SK-N-SH treated with all-trans-retinoic acid at 6 μM for 48 hours (cell line): ENCODE results near the gene PASD1.

Source experiments
- ATAC-seq: fragments of 200-7000 bp; cut with Tn5 transposase; 3 replicates; pipeline ENCODE4 v1.9.1; 2020; ENCODE audit warnings: mild to moderate bottlenecking, moderate library complexity
- ARNTL ChIP-seq: fragments of 450-650 bp; formaldehyde crosslinking; IDR thresholded peaks from 2 replicates; pipeline ENCODE4 v1.5.0; 2020; ENCODE audit warnings: low read depth, mild to moderate bottlenecking, moderate library complexity, borderline replicate concordance
- BACH2 ChIP-seq: fragments of 250-450 bp; sonication (Bioruptor Pico); IDR thresholded peaks from 2 replicates; pipeline ENCODE4 v1.9.0; 2021; ENCODE audit warnings: mild to moderate bottlenecking, borderline replicate concordance
- CREB5 ChIP-seq: fragments of 250-450 bp; sonication (Bioruptor Pico); IDR thresholded peaks from 2 replicates; pipeline ENCODE4 v1.5.1; 2020; ENCODE audit warnings: low read depth, mild to moderate bottlenecking, moderate library complexity
- CSRNP3 ChIP-seq: fragments of 250-450 bp; sonication (Bioruptor Pico); IDR thresholded peaks from 2 replicates; pipeline ENCODE4 v1.5.1; 2021; ENCODE audit warnings: mild to moderate bottlenecking, moderate library complexity
- ESRRG ChIP-seq: fragments of 250-450 bp; sonication (Bioruptor Pico); IDR thresholded peaks from 2 replicates; pipeline ENCODE4 v1.6.1; 2021; ENCODE audit warnings: mild to moderate bottlenecking
- GLIS3 ChIP-seq: fragments of 250-450 bp; sonication (Bioruptor Pico); IDR thresholded peaks from 2 replicates; pipeline ENCODE4 v1.5.0; 2020; ENCODE audit warnings: mild to moderate bottlenecking, moderate library complexity
- ISL1 ChIP-seq: fragments of 250-450 bp; sonication (Bioruptor Pico); IDR thresholded peaks from 2 replicates; pipeline ENCODE4 v2.1.2; 2022; ENCODE audit warnings: mild to moderate bottlenecking, moderate library complexity
- OSR1 ChIP-seq: fragments of 250-450 bp; sonication (Bioruptor Pico); IDR thresholded peaks from 2 replicates; pipeline ENCODE4 v1.8.0; 2022; ENCODE audit warnings: moderate library complexity, mild to moderate bottlenecking, inconsistent platforms
- PATZ1 ChIP-seq: fragments of 250-450 bp; sonication (Bioruptor Pico); IDR thresholded peaks from 2 replicates; pipeline ENCODE4 v1.8.0; 2020; ENCODE audit warnings: mild to moderate bottlenecking, moderate library complexity, borderline replicate concordance
- POU6F1 ChIP-seq: fragments of 250-450 bp; sonication (Bioruptor Pico); IDR thresholded peaks from 2 replicates; pipeline ENCODE4 v1.8.0; 2021; ENCODE audit warnings: low read depth, mild to moderate bottlenecking, moderate library complexity, borderline replicate concordance
- PPARA ChIP-seq: fragments of 250-450 bp; sonication (Bioruptor Pico); IDR thresholded peaks from 2 replicates; pipeline ENCODE4 v1.5.0; 2020; ENCODE audit warnings: mild to moderate bottlenecking, borderline replicate concordance
- RARB ChIP-seq: fragments of 250-450 bp; sonication (Bioruptor Pico); IDR thresholded peaks from 2 replicates; pipeline ENCODE4 v1.8.0; 2021; ENCODE audit warnings: mild to moderate bottlenecking, moderate library complexity
- SNAI2 ChIP-seq: fragments of 250-450 bp; sonication (Bioruptor Pico); IDR thresholded peaks from 2 replicates; pipeline ENCODE4 v1.5.0; 2020; ENCODE audit warnings: mild to moderate bottlenecking, moderate library complexity
- TCF4 ChIP-seq: fragments of 250-450 bp; sonication (Bioruptor Pico); IDR thresholded peaks from 2 replicates; pipeline ENCODE4 v1.8.0; 2021; ENCODE audit warnings: mild to moderate bottlenecking, moderate library complexity, borderline replicate concordance
- TOX ChIP-seq: fragments of 250-450 bp; sonication (Bioruptor Pico); IDR thresholded peaks from 2 replicates; pipeline ENCODE4 v1.8.0; 2021; ENCODE audit warnings: mild to moderate bottlenecking, moderate library complexity, borderline replicate concordance
- TSHZ2 ChIP-seq: fragments of 250-450 bp; sonication (Bioruptor Pico); IDR thresholded peaks from 2 replicates; pipeline ENCODE4 v1.5.0; 2020; ENCODE audit warnings: mild to moderate bottlenecking, moderate library complexity
- ZFP3 ChIP-seq: fragments of 250-450 bp; sonication (Bioruptor Pico); IDR thresholded peaks from 2 replicates; pipeline ENCODE4 v1.5.0; 2020; ENCODE audit warnings: mild to moderate bottlenecking, moderate library complexity
- ZFP30 ChIP-seq: fragments of 450-650 bp; formaldehyde crosslinking; IDR thresholded peaks from 2 replicates; pipeline ENCODE4 v1.5.0; 2022; ENCODE audit warnings: mild to moderate bottlenecking, moderate library complexity
- ZNF565 ChIP-seq: fragments of 450-650 bp; formaldehyde crosslinking; conservative IDR thresholded peaks from 2 replicates; pipeline ENCODE4 v1.5.0; 2020; ENCODE audit warnings: low read depth, mild to moderate bottlenecking, moderate library complexity
- ZNF8 ChIP-seq: fragments of 450-650 bp; formaldehyde crosslinking; IDR thresholded peaks from 2 replicates; pipeline ENCODE4 v1.5.0; 2020; ENCODE audit warnings: mild to moderate bottlenecking, moderate library complexity

Gene PASD1

GRCh38 chrX:151697522-151697921 is 134.0 kb downstream of the PASD1 start:
- ATAC-seq, result no peak
- TF ChIP-seq ZFP3 (CRISPR knock-in tag) (no peak), TSHZ2 (CRISPR knock-in tag) (no peak), ZNF565 (CRISPR knock-in tag) (no peak), TCF4 (CRISPR knock-in tag) (no peak), RARB (CRISPR knock-in tag) (no peak), ARNTL (CRISPR knock-in tag) (no peak), ISL1 (no peak), PPARA (CRISPR knock-in tag) (no peak), BACH2 (CRISPR knock-in tag) (no peak), POU6F1 (CRISPR knock-in tag) (no peak), PATZ1 (CRISPR knock-in tag) (no peak), ZFP30 (CRISPR knock-in tag) (no peak), ZNF8 (CRISPR knock-in tag) (no peak), TOX (CRISPR knock-in tag) (no peak), CSRNP3 (CRISPR knock-in tag) (no peak)

GRCh38 chrX:151698485-151698884 is 135.0 kb downstream of the PASD1 start:
- ATAC-seq, result no peak
- TF ChIP-seq CSRNP3 (CRISPR knock-in tag), result no peak
- TF ChIP-seq TOX (CRISPR knock-in tag), result no peak
- TF ChIP-seq ISL1, result no peak
- no peak for TF ChIP-seq TSHZ2 (CRISPR knock-in tag)
- no peak for TF ChIP-seq ESRRG (CRISPR knock-in tag)
- TF ChIP-seq ZFP30 (CRISPR knock-in tag), result no peak
- no peak for TF ChIP-seq POU6F1 (CRISPR knock-in tag)
- no peak for TF ChIP-seq OSR1 (CRISPR knock-in tag)
- no peak for TF ChIP-seq TCF4 (CRISPR knock-in tag)
- TF ChIP-seq ZFP3 (CRISPR knock-in tag), result no peak
- TF ChIP-seq RARB (CRISPR knock-in tag), result no peak
- TF ChIP-seq PATZ1 (CRISPR knock-in tag), result no peak
- TF ChIP-seq GLIS3, result no peak
- TF ChIP-seq CREB5, result no peak
- no peak for TF ChIP-seq ARNTL (CRISPR knock-in tag)
- no peak for TF ChIP-seq SNAI2 (CRISPR knock-in tag)
- no peak for TF ChIP-seq ZNF8 (CRISPR knock-in tag)
- no peak for TF ChIP-seq BACH2 (CRISPR knock-in tag)
